ENCODE measurements around the gene REXO1.

DNA sequence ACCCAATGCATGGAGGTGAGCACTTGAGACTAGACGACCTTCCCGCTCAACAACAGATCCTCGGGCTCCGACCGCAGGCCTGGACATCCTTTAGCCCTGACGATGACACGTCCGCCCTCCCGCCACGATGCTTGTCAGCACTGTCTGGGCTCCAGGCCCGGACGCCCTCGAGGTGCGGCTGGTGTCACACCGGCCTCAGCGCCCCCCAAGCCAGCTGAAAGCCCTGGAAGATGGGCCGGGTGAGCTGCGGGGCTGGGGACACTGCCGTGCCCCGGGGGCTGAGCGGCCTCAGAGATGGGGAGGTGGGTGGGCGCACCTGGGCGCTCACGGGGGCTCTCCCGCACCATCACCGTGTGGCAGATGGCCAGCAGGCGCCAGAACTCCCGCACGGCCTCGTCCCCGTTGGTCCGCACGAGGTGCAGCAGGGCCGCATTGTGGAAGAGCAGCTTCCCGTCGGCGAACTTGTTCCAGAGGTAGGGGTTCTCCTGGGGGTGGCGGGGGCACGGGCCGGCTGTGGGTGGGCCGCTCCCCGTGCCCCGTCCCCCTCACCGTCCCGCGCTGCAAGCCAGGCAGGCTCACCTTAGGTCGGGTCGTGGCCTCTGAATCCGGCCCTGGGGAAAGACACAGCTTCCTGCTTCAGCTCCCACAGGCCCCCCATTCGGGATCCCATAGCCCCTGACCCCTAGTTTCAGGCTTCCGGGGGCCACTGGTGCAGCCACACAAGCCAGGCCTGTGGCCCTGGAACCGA lies 51.7 kb downstream of the REXO1 start:
- TF ChIP-seq, protein P1, sequence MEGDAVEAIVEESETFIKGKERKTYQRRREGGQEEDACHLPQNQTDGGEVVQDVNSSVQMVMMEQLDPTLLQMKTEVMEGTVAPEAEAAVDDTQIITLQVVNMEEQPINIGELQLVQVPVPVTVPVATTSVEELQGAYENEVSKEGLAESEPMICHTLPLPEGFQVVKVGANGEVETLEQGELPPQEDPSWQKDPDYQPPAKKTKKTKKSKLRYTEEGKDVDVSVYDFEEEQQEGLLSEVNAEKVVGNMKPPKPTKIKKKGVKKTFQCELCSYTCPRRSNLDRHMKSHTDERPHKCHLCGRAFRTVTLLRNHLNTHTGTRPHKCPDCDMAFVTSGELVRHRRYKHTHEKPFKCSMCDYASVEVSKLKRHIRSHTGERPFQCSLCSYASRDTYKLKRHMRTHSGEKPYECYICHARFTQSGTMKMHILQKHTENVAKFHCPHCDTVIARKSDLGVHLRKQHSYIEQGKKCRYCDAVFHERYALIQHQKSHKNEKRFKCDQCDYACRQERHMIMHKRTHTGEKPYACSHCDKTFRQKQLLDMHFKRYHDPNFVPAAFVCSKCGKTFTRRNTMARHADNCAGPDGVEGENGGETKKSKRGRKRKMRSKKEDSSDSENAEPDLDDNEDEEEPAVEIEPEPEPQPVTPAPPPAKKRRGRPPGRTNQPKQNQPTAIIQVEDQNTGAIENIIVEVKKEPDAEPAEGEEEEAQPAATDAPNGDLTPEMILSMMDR (IDR thresholded peaks at IDR 0.05) = no peak
- peak; percentile 26; the same call in 1 of the 2 replicates for TF ChIP-seq POLR2AphosphoS5 (IDR thresholded peaks at IDR 0.05; ENCODE audit: low read depth, low read length)
- TF ChIP-seq, protein P2, sequence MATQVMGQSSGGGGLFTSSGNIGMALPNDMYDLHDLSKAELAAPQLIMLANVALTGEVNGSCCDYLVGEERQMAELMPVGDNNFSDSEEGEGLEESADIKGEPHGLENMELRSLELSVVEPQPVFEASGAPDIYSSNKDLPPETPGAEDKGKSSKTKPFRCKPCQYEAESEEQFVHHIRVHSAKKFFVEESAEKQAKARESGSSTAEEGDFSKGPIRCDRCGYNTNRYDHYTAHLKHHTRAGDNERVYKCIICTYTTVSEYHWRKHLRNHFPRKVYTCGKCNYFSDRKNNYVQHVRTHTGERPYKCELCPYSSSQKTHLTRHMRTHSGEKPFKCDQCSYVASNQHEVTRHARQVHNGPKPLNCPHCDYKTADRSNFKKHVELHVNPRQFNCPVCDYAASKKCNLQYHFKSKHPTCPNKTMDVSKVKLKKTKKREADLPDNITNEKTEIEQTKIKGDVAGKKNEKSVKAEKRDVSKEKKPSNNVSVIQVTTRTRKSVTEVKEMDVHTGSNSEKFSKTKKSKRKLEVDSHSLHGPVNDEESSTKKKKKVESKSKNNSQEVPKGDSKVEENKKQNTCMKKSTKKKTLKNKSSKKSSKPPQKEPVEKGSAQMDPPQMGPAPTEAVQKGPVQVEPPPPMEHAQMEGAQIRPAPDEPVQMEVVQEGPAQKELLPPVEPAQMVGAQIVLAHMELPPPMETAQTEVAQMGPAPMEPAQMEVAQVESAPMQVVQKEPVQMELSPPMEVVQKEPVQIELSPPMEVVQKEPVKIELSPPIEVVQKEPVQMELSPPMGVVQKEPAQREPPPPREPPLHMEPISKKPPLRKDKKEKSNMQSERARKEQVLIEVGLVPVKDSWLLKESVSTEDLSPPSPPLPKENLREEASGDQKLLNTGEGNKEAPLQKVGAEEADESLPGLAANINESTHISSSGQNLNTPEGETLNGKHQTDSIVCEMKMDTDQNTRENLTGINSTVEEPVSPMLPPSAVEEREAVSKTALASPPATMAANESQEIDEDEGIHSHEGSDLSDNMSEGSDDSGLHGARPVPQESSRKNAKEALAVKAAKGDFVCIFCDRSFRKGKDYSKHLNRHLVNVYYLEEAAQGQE (IDR thresholded peaks at IDR 0.05; ENCODE audit: insufficient read depth in 1 of 2, low read depth in 2 of 2, low read length in 1 of 2) = no peak

All from Panc1 (cell line).